Measurements from ENCODE around the gene FCHO1.

FCHO1 gene

GRCh38 chr19:17751103-17751911 is at the start of gene FCHO1:
TSS of gene FCHO1 (plus strand) at chr19:17751477. CDS start at chr19:17755165, 3,688 bp downstream.
- TF ChIP-seq YY1 (IDR thresholded peaks at IDR 0.05; ENCODE audit: insufficient read depth, insufficient read length) (no peak), ZNF274 (IDR thresholded peaks at IDR 0.05; ENCODE audit: low read depth, low read length) (no peak), SUZ12 (IDR thresholded peaks at IDR 0.05; ENCODE audit: extremely low read depth, insufficient read depth, insufficient read length) (no peak)
- H3K36me3 ChIP-seq (ENCODE audit: insufficient read depth, insufficient read length, low read length): no peaks in the 10 kb centered on the region
- H3K9me3 ChIP-seq (ENCODE audit: insufficient read depth, low read length): no peaks in the 10 kb centered on the region
- peaks cover 5% of the 10 kb centered on the region for H3K27me3 ChIP-seq (ENCODE audit: insufficient read depth, insufficient read length)
- no peak within 1 kb of the TSS for H3K4me3 ChIP-seq (ENCODE audit: insufficient read length, low read depth)
- peaks cover 11% of the 10 kb centered on the region for H3K4me1 ChIP-seq (ENCODE audit: insufficient read depth, insufficient read length)
- H3K9ac ChIP-seq (ENCODE audit: insufficient read length, low read depth): no peak within 1 kb of the TSS
- DNase-seq (ENCODE audit: low read depth, low spot score): no peak

- H3K4me3 ChIP-seq (ENCODE audit: insufficient read length, low read depth): no peak overlapping the region
- no peaks in the 10 kb centered on the region for H3K9me3 ChIP-seq (ENCODE audit: insufficient read depth, low read length)
- TF ChIP-seq ZNF274 (IDR thresholded peaks at IDR 0.05; ENCODE audit: low read depth, low read length) (no peak), SUZ12 (IDR thresholded peaks at IDR 0.05; ENCODE audit: extremely low read depth, insufficient read depth, insufficient read length) (no peak), YY1 (IDR thresholded peaks at IDR 0.05; ENCODE audit: insufficient read depth, insufficient read length) (no peak)
- no peaks in the 10 kb centered on the region for H3K27me3 ChIP-seq (ENCODE audit: insufficient read depth, insufficient read length)
- DNase-seq (ENCODE audit: low read depth, low spot score): no peak
- no peak overlapping the region for H3K9ac ChIP-seq (ENCODE audit: insufficient read length, low read depth)
- peaks cover 4% of the 10 kb centered on the region for H3K4me1 ChIP-seq (ENCODE audit: insufficient read depth, insufficient read length)
- H3K36me3 ChIP-seq (ENCODE audit: insufficient read depth, insufficient read length, low read length): no peaks in the 10 kb centered on the region
These were observed 47.3 kb upstream of the FCHO1 start for GRCh38 chr19:17703824-17704463.

GRCh38 chr19:17706750-17707181 is 44.5 kb upstream of the FCHO1 start:
- Histone ChIP-seq H3K27me3 (ENCODE audit: insufficient read depth, insufficient read length) (no peaks in the 10 kb centered on the region), H3K4me3 (ENCODE audit: insufficient read length, low read depth) (no peak overlapping the region), H3K9ac (ENCODE audit: insufficient read length, low read depth) (no peak overlapping the region), H3K4me1 (ENCODE audit: insufficient read depth, insufficient read length) (peaks cover 2% of the 10 kb centered on the region), H3K9me3 (ENCODE audit: insufficient read depth, low read length) (no peaks in the 10 kb centered on the region), H3K36me3 (ENCODE audit: insufficient read depth, insufficient read length, low read length) (no peaks in the 10 kb centered on the region)
- peak; percentile 39 for DNase-seq (ENCODE audit: low read depth, low spot score)
- TF ChIP-seq SUZ12 (IDR thresholded peaks at IDR 0.05; ENCODE audit: extremely low read depth, insufficient read depth, insufficient read length) (no peak), YY1 (IDR thresholded peaks at IDR 0.05; ENCODE audit: insufficient read depth, insufficient read length) (no peak), ZNF274 (IDR thresholded peaks at IDR 0.05; ENCODE audit: low read depth, low read length) (no peak)

GRCh38 chr19:17711851-17712250 is 39.4 kb upstream of the FCHO1 start:
- no peak overlapping the region for H3K9ac ChIP-seq (ENCODE audit: insufficient read length, low read depth)
- H3K4me1 ChIP-seq (ENCODE audit: insufficient read depth, insufficient read length): no peaks in the 10 kb centered on the region
- TF ChIP-seq SUZ12 (IDR thresholded peaks at IDR 0.05; ENCODE audit: extremely low read depth, insufficient read depth, insufficient read length): no peak
- TF ChIP-seq YY1 (IDR thresholded peaks at IDR 0.05; ENCODE audit: insufficient read depth, insufficient read length): no peak
- no peak for TF ChIP-seq ZNF274 (IDR thresholded peaks at IDR 0.05; ENCODE audit: low read depth, low read length)
- no peak for DNase-seq (ENCODE audit: low read depth, low spot score)
- no peak overlapping the region for H3K4me3 ChIP-seq (ENCODE audit: insufficient read length, low read depth)
- H3K9me3 ChIP-seq (ENCODE audit: insufficient read depth, low read length): no peaks in the 10 kb centered on the region
- H3K36me3 ChIP-seq (ENCODE audit: insufficient read depth, insufficient read length, low read length): no peaks in the 10 kb centered on the region
- no peaks in the 10 kb centered on the region for H3K27me3 ChIP-seq (ENCODE audit: insufficient read depth, insufficient read length)

- no peak for TF ChIP-seq YY1 (IDR thresholded peaks at IDR 0.05; ENCODE audit: insufficient read depth, insufficient read length)
- TF ChIP-seq SUZ12 (IDR thresholded peaks at IDR 0.05; ENCODE audit: extremely low read depth, insufficient read depth, insufficient read length): no peak
- TF ChIP-seq ZNF274 (IDR thresholded peaks at IDR 0.05; ENCODE audit: low read depth, low read length): no peak
- no peak overlapping the region for H3K4me3 ChIP-seq (ENCODE audit: insufficient read length, low read depth)
- no peak for DNase-seq (ENCODE audit: low read depth, low spot score)
- no peaks in the 10 kb centered on the region for H3K9me3 ChIP-seq (ENCODE audit: insufficient read depth, low read length)
- no peak overlapping the region for H3K9ac ChIP-seq (ENCODE audit: insufficient read length, low read depth)
- H3K4me1 ChIP-seq (ENCODE audit: insufficient read depth, insufficient read length): peaks cover 8% of the 10 kb centered on the region
- peaks cover 9% of the 10 kb centered on the region for H3K36me3 ChIP-seq (ENCODE audit: insufficient read depth, insufficient read length, low read length)
- H3K27me3 ChIP-seq (ENCODE audit: insufficient read depth, insufficient read length): no peaks in the 10 kb centered on the region
These were observed 34.9 kb upstream of the FCHO1 start for GRCh38 chr19:17716309-17716929.

- H3K4me3 ChIP-seq (ENCODE audit: insufficient read length, low read depth): peak overlapping the region; percentile 76
- peaks cover 8% of the 10 kb centered on the region for H3K4me1 ChIP-seq (ENCODE audit: insufficient read depth, insufficient read length)
- H3K9me3 ChIP-seq (ENCODE audit: insufficient read depth, low read length): no peaks in the 10 kb centered on the region
- H3K27me3 ChIP-seq (ENCODE audit: insufficient read depth, insufficient read length): no peaks in the 10 kb centered on the region
- peaks cover 25% of the 10 kb centered on the region for H3K36me3 ChIP-seq (ENCODE audit: insufficient read depth, insufficient read length, low read length)
- DNase-seq (ENCODE audit: low read depth, low spot score): no peak
- H3K9ac ChIP-seq (ENCODE audit: insufficient read length, low read depth): peak overlapping the region; percentile 72
- no peak for TF ChIP-seq YY1 (IDR thresholded peaks at IDR 0.05; ENCODE audit: insufficient read depth, insufficient read length)
- TF ChIP-seq ZNF274 (IDR thresholded peaks at IDR 0.05; ENCODE audit: low read depth, low read length): no peak
- TF ChIP-seq SUZ12 (IDR thresholded peaks at IDR 0.05; ENCODE audit: extremely low read depth, insufficient read depth, insufficient read length): no peak
These were observed 32.7 kb upstream of the FCHO1 start for GRCh38 chr19:17718550-17718946.

Data from NT2/D1 (cell line).